WI38 (cell line): ENCODE measurements around the gene DOCK1.

Source experiments
- H3K4me3 ChIP-seq: 2 replicates; pipeline ENCODE4 v1.5.1; 2011; ENCODE audit warnings: low read depth, mild to moderate bottlenecking, control low read depth, low read length
- TF ChIP-seq, protein P1 (sequence below): IDR thresholded peaks from 2 replicates; pipeline ENCODE4 v1.5.1; 2012; ENCODE audit warnings: low read depth, mild to moderate bottlenecking, control low read depth, low read length

The DOCK1 gene

GRCh38 chr10:127227663-127228062, 322.4 kb downstream of the DOCK1 start:
- TF ChIP-seq, protein P1, sequence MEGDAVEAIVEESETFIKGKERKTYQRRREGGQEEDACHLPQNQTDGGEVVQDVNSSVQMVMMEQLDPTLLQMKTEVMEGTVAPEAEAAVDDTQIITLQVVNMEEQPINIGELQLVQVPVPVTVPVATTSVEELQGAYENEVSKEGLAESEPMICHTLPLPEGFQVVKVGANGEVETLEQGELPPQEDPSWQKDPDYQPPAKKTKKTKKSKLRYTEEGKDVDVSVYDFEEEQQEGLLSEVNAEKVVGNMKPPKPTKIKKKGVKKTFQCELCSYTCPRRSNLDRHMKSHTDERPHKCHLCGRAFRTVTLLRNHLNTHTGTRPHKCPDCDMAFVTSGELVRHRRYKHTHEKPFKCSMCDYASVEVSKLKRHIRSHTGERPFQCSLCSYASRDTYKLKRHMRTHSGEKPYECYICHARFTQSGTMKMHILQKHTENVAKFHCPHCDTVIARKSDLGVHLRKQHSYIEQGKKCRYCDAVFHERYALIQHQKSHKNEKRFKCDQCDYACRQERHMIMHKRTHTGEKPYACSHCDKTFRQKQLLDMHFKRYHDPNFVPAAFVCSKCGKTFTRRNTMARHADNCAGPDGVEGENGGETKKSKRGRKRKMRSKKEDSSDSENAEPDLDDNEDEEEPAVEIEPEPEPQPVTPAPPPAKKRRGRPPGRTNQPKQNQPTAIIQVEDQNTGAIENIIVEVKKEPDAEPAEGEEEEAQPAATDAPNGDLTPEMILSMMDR: no peak
- H3K4me3 ChIP-seq: no peak overlapping the region

- H3K4me3 ChIP-seq: no peak overlapping the region
- TF ChIP-seq, protein P1: no peak
Measured at GRCh38 chr10:127228195-127228787, 323.1 kb downstream of the DOCK1 start.

GRCh38 chr10:127234306-127234800, 329.1 kb downstream of the DOCK1 start:
- H3K4me3 ChIP-seq: no peak overlapping the region
- TF ChIP-seq, protein P1: no peak

GRCh38 chr10:127236266-127236665, 331.0 kb downstream of the DOCK1 start:
- H3K4me3 ChIP-seq: no peak overlapping the region
- TF ChIP-seq, protein P1: no peak

DNA sequence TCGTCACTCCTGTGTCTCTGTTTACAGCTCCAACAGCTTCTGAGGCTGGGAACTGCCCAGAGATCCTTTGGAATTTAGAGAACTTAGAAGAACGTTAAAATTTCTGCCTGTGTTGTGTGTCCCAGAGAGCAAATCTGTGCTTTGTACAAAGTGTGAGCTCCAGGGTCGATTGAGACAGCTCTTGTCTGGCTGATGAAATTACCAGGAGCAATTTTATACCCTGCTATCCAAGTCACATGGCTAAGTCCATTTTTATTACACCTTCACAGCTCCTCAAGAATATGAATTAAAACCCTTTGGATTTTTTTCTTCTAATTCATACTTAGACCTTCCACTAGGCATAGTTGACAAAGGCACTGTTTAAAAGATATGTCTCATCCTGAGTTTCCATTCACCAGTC, 337.7 kb downstream of the DOCK1 start:
- TF ChIP-seq, protein P1: no peak
- no peak overlapping the region for H3K4me3 ChIP-seq

- TF ChIP-seq, protein P1: peak; percentile 71
Measured at GRCh38 chr10:127243490-127244272, 338.5 kb downstream of the DOCK1 start.

GRCh38 chr10:127245456-127245855, 340.2 kb downstream of the DOCK1 start:
- TF ChIP-seq, protein P1: no peak
- H3K4me3 ChIP-seq: no peak overlapping the region

More at GRCh38 chr10:127243490-127244272, 338.5 kb downstream of the DOCK1 start:
- no peak overlapping the region for H3K4me3 ChIP-seq
